Naive B cell (primary cell): ENCODE data around the gene USE1. TPM values are rescaled to one million over a fixed set of nuclear protein-coding genes. Genes with fewer than 3 reads are reported as not detected.
A peak's percentile ranks its signal among the peaks of the same experiment; 100 is the strongest.

Experiments used
- ATAC-seq, 2 donors: fragments of 150-1000 bp; cut with Tn5 transposase; 2 replicates each; pipeline ENCODE4 v1.10.0; 2021; ENCODE audit warnings: low read depth in 2 of 2, mild to moderate bottlenecking in 2 of 2, moderate library complexity in 2 of 2
- DNase-seq: peaks from one replicate; pipeline ENCODE4 v3.0.0; 2022
- H3K27ac Mint-ChIP-seq, 6 donors: one replicate each; pipeline ENCODE4 v1.8.0; 2020 to 2022; ENCODE audit warnings: mild to moderate bottlenecking in 6 of 6, mixed read lengths in 6 of 6, moderate library complexity in 5 of 6, inconsistent platforms in 2 of 6
- H3K27me3 Mint-ChIP-seq, 3 donors: one replicate each; pipeline ENCODE4 v1.8.0; 2021 to 2022; ENCODE audit warnings: mixed read lengths in 3 of 3, mild to moderate bottlenecking in 1 of 3
- H3K36me3 Mint-ChIP-seq, 2 donors: one replicate each; pipeline ENCODE4 v1.8.0; 2020 to 2022; ENCODE audit warnings: mixed read lengths in 2 of 2, inconsistent platforms in 1 of 2, mild to moderate bottlenecking in 1 of 2
- H3K4me1 Mint-ChIP-seq, 3 donors: one replicate each; pipeline ENCODE4 v1.8.0; 2020 to 2022; ENCODE audit warnings: mixed read lengths in 3 of 3, inconsistent platforms in 1 of 3, mild to moderate bottlenecking in 1 of 3, moderate library complexity in 1 of 3
- H3K4me3 Mint-ChIP-seq, 8 donors: one replicate each; pipeline ENCODE4 v1.8.0; 2020 to 2022; ENCODE audit warnings: mild to moderate bottlenecking in 8 of 8, mixed read lengths in 8 of 8, moderate library complexity in 8 of 8, inconsistent platforms in 2 of 8
- H3K9me3 Mint-ChIP-seq, 7 donors: one replicate each; pipeline ENCODE4 v1.8.0; 2020 to 2022; ENCODE audit warnings: mixed read lengths in 7 of 7, mild to moderate bottlenecking in 5 of 7, inconsistent platforms in 2 of 7, moderate library complexity in 1 of 7
- polyA plus RNA-seq, 6 donors: library from polyadenylated mRNA; unstranded; fragments of 300-500 nt; fragmentation: Illumina TruSeq; gene quantifications; one replicate each; pipeline ENCODE4 v1.2.3, GENCODE V29; 2021; ENCODE audit warnings: low read depth in 6 of 6

The USE1 gene
- polyA plus RNA-seq, 6 donors from 2014 or later, result 46.2 to 70.0 (median 58.7) TPM

DNA sequence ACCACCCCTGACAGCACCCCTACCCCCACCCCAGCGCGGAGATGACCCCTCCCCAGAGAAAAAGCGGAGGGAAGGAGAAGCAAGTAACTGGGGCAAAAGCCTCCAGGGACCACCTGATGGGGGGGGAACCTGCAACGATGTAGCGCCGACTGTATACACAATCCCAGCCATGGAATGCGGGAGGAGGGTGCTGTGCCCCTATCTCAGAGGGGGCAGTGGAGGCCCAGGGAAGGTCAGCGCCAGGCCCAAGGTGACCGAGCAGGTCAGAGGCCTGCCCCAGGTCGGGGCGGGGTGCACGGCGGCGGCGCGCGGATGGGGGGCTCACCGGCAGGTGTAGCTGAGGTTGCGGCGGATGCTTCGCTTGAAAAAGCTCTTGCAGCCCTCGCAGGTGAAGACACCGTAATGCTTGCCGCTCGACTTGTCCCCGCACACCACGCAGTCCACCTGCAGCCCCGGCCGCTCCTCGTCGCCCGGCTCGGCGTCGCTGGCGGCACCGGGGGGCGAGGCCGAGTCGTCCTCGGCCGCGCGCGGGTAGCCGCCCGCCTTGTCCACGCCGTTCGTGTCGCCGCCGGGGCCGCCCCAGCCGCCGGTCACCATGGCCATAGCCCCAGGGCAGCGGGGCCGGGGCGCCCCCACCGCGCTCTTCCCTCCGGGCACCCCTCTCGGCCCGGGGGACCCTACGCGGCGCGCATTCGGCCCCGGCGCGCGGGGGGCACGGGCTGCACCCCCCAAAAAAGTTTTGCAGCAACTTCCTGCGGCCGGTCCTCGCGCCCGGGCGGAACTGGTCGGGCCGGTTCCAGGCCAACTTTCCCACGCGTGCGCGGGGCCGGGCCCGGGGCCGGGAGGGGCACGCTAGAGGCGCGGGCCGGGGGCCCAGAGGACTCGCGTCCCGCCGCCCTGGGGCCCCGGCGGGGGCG, 29.7 kb downstream of the USE1 start:
- H3K27ac Mint-ChIP-seq, result peak overlapping the region in 3 of 6 donors; percentile 44 to 74 (median 54)
- no peaks in the 10 kb centered on the region for H3K9me3 Mint-ChIP-seq
- ATAC-seq (peak in 1 of 2 donors; percentile 3), DNase-seq (no peak)
- H3K27me3 Mint-ChIP-seq, result no peaks in the 10 kb centered on the region
- peaks cover 16 to 32% (median 23%) of the 10 kb centered on the region in 3 donors for H3K4me1 Mint-ChIP-seq
- H3K36me3 Mint-ChIP-seq, result no peaks in the 10 kb centered on the region
- H3K4me3 Mint-ChIP-seq, result peak overlapping the region; percentile 37 to 80 (median 68)

DNA sequence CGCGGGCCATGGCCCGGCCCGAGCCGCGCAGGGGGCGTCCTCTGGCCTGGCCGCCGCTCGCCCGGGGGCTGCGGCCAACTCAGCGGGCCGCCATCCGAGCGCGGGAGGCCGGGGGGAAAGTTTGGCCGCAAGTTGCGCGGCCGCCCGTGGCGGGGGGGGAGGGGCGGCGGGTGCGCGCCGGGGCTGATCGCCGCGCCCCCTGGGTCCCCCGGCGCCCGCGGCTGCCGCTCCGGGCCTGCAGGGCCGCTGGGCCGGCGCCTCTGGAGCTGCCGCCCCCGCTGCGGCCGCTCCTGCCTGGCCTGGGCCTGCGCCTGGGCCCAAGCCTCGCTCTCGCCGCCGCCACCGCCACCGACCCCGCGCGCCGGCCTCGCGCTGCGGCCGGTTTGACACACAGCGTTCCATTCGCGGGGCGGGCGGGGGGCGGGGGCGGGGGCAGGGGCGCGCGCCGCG, 30.4 kb downstream of the USE1 start, which contains the start of gene NR2F6:
NR2F6 (minus strand) TSS at position 385 of the 450 bp plus-strand sequence. CDS start 699 bp downstream, outside the sequence.
- H3K4me1 Mint-ChIP-seq, result peaks cover 16 to 32% (median 27%) of the 10 kb centered on the region in 3 donors
- ATAC-seq, result peak; percentile 24 to 25
- no peaks in the 10 kb centered on the region for H3K36me3 Mint-ChIP-seq
- peak within 1 kb of the TSS; percentile 63 to 98 (median 92) for H3K27ac Mint-ChIP-seq
- H3K9me3 Mint-ChIP-seq, result no peaks in the 10 kb centered on the region
- peak within 1 kb of the TSS; percentile 81 to 98 (median 95) for H3K4me3 Mint-ChIP-seq
- no peak for DNase-seq
- H3K27me3 Mint-ChIP-seq, result no peaks in the 10 kb centered on the region

DNA sequence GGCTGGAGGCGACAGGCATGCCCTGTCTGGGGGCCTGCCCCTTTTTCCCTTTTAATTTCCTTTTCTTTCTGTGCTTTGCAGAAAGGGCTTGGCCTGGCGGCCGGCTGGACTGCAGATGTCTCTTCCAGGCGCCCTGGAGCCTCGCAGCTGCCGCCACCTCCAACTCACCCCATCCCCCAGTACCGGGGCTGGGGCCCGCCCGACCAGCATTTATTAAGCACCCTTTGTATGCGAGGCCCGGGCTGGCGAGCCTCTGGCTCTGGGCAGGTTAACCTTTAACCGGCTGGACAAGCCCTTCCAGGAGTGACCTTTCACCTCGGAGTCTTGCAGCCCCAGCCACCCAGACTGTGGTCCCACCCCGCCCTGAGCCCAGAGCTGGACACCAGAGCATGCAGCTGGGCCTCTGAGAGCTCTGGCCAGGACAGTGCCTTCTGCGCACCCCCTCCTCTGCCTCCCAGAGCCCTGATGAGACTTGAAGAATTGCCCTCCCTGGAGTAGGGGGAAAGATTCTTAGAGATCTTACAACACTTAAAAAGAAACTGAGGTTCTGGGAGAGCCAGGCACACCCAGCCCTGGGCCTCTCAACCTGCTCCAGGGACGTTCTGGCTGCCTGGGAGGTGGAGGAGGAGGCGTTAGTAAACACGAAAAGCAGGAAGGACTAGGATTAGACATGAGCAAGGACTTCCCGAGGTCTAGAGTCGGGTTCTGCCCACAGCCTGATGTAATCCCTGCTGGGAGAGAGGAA, 31.7 kb downstream of the USE1 start:
- Mint-ChIP-seq H3K4me1 (peaks cover 16 to 29% (median 27%) of the 10 kb centered on the region in 3 donors), H3K4me3 (peak overlapping the region; percentile 81 to 98 (median 95))
- no peak for ATAC-seq

DNA sequence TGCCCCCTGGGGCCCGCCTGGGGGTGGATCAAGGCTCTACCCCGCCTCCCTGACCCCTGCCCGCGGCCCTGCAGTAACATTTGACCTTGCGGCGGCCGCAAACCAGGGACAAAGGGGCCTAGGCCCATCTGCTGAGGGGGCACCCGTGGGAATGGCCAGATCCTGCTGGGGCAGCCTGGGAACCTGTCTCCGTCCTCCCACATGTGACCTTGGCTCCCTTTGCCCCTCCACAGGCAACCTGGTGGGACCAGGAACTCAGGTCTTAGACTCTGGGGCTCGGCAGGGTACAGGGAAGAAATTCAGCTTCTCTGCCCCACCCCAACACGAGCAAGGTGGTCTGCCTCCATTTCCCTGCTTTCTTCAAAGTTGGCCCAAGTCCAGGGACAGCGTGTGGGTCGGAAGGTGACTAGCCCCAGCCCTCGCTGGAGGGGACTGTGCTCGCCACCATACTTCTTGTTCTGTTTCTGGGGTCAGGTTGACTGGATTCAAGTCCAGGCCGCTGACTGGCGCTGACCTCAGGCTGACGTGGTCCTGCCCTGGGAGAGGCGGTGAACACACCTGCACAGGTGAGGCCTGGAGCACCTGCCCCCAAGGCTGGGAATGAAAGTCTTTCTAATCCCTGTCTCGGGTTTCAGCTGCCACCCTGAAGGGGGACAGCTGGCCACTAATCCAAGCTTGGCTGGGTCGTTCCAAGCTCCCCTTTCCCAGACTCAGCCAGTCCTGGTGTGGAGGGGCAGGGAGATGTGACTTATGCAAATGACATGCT, 33.0 kb downstream of the USE1 start:
- Mint-ChIP-seq H3K27me3 (no peaks in the 10 kb centered on the region), H3K4me1 (peaks cover 10 to 21% (median 19%) of the 10 kb centered on the region in 3 donors), H3K36me3 (no peaks in the 10 kb centered on the region), H3K27ac (peak overlapping the region in 1 of 6 donors; percentile 26), H3K9me3 (no peaks in the 10 kb centered on the region), H3K4me3 (peak overlapping the region in 5 of 8 donors; percentile 33 to 75 (median 54))
- DNase-seq, result no peak
- ATAC-seq, result no peak

More for the DNA sequence above, 31.7 kb downstream of the USE1 start:
- no peak for DNase-seq
- H3K9me3 Mint-ChIP-seq, result no peaks in the 10 kb centered on the region
- no peaks in the 10 kb centered on the region for H3K36me3 Mint-ChIP-seq
- peak overlapping the region in 2 of 6 donors; percentile 92 to 98 for H3K27ac Mint-ChIP-seq
- no peaks in the 10 kb centered on the region for H3K27me3 Mint-ChIP-seq

DNA sequence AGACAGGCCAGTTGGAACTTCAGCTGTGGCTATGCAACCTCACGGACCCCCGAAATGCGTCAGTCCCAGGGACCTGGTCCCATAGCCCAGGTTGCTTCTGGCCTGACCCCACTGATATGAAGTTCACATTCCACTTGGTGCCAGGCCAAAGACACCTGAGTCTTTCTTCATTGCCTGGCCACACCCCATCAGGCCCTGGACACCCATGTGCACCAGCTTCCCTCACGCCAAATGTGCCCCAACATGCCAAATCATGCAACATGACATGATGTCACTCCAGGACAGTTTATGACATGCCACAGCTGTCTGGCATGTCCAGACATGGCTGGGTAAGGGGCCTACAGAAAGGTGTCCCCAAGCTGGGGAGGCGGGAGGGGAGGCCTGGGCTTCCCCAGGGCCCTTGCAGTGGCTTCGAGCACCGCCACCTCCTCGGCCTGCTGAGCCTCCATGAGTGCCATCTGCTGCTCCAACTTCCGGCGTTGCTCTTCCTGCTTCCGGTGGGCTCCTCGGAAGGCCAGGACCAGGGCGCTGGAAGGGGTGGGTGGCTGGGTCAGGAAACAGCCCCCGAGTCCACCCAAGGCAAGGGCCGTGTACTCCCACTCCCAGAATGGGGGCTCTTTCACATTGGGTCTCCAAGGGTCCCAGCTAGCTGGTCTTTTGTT, 34.9 kb downstream of the USE1 start:
- DNase-seq, result no peak

DNA sequence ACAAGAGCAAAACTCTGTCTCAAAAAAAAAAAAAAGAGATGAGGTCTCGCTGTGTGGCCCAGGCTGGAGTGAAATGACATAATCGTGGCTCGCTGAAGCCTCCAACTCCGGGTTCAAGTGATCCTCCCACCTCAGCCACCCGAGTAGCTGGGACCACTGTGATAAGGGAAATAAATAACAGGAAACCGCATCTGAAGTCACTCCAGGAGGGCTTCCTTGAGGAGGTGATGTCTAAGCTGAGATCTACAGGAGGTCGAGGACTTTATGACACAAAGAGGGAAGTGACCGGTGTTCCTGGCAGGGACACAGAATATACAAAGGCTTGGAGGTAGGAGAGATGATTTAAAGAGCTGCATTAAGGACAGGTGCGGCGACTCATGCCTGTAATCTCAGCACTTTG, 39.5 kb downstream of the USE1 start:
- Mint-ChIP-seq H3K27ac (no peak overlapping the region), H3K4me3 (no peak overlapping the region)
- ATAC-seq, result no peak

More for the DNA sequence above, 34.9 kb downstream of the USE1 start:
- peaks cover 10 to 20% (median 10%) of the 10 kb centered on the region in 3 donors for H3K4me1 Mint-ChIP-seq
- ATAC-seq, result no peak
- no peak overlapping the region for H3K4me3 Mint-ChIP-seq
- no peaks in the 10 kb centered on the region for H3K36me3 Mint-ChIP-seq
- no peaks in the 10 kb centered on the region for H3K9me3 Mint-ChIP-seq
- no peak overlapping the region for H3K27ac Mint-ChIP-seq
- H3K27me3 Mint-ChIP-seq, result no peaks in the 10 kb centered on the region

DNA sequence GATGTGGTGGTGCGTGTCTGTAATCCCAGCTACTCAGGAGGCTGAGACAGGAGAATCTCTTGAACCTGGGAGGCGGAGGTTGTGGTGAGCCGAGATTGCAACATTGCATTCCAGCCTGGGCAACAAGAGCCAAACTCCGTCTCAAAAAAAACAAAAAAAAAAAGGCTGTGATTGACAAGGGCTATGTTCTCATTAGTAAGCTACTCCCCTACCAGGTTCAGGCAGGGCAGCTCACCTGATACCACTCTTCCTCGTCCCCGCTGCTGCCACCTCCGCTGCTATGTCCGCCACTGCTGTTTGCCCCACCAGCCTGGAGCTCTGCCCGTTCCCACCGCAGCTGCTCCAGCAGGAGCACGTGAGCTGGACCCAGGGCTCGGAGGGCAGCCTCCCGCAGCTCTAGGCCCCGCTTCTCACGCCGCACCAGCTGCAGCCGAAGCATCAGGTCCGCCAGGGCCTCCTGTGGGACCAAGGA, 40.0 kb downstream of the USE1 start:
- H3K4me1 Mint-ChIP-seq, result peaks cover 0 to under 1% (median 0%) of the 10 kb centered on the region in 3 donors
- H3K9me3 Mint-ChIP-seq, result peaks cover 0 to 10% (median 5%) of the 10 kb centered on the region in 7 donors
- H3K27me3 Mint-ChIP-seq, result no peaks in the 10 kb centered on the region
- no peaks in the 10 kb centered on the region for H3K36me3 Mint-ChIP-seq
- DNase-seq, result no peak
- H3K4me3 Mint-ChIP-seq, result no peak overlapping the region
- H3K27ac Mint-ChIP-seq, result no peak overlapping the region
- no peak for ATAC-seq

More for the DNA sequence above, 39.5 kb downstream of the USE1 start:
- no peak for DNase-seq
- Mint-ChIP-seq H3K36me3 (no peaks in the 10 kb centered on the region), H3K4me1 (peaks cover 0 to 6% (median 0%) of the 10 kb centered on the region in 3 donors), H3K9me3 (peaks cover 0 to 8% (median 3%) of the 10 kb centered on the region in 7 donors), H3K27me3 (no peaks in the 10 kb centered on the region)

DNA sequence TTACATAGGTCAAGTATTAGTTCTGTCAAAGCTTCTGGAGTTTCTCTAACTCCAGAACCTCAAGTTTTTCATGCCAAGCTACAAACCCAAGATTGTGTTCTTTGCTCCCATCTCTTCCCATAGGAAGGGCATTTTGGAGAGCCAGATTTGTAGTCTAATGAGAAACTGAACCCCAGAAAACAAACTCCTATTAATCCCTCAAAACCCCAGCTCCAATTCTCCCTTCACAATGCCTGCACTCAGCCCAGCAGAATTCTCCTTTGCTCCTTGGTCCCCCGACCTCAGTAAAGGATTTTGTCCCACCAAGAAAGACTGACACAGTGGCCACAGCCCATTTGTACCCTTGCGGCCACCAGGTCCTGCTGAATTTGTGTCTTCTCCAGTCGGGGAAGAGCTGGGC, 41.0 kb downstream of the USE1 start:
- peaks cover 0 to 6% (median 4%) of the 10 kb centered on the region in 3 donors for H3K27me3 Mint-ChIP-seq
- peaks cover 4 to 18% (median 8%) of the 10 kb centered on the region in 7 donors for H3K9me3 Mint-ChIP-seq
- no peaks in the 10 kb centered on the region for H3K36me3 Mint-ChIP-seq

DNA sequence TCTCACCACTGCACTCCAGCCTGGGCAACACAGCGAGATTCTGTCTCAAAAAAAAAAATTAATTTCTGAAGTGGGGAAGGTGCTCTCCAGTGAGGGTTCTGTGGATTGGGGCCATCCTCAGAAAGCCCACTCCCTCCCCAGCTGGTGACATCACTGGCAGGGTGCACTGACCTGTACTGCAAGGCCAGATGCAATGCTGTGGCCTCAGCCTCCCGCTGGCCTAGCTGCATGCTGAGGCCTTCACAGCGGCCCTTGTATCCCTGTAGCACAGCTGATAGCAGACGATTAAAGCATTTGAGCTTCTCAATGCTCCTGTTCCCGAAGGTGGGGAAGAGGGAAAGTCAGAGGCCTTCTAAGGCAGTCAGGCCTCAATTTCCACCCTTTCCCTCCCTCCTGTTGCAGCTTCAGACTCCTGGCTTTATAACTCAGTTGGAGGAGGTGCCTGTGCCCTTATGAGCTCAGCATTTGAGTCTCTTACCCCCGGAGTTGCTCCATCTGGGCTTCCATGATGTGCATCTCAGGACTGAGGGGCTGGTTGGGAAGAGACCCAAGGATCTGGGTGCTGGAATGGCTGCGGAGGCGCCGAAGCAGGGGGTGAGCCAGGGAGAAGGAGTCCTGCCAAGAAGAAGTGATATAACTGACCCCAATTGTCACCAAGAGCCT, 44.1 kb downstream of the USE1 start:
- DNase-seq (no peak), ATAC-seq (no peak)
- H3K4me1 Mint-ChIP-seq, result peaks cover 5 to 9% (median 6%) of the 10 kb centered on the region in 3 donors
- no peaks in the 10 kb centered on the region for H3K36me3 Mint-ChIP-seq
- H3K27ac Mint-ChIP-seq, result peak overlapping the region in 1 of 6 donors; percentile 41
- peaks cover 4 to 18% (median 8%) of the 10 kb centered on the region in 7 donors for H3K9me3 Mint-ChIP-seq
- no peak overlapping the region for H3K4me3 Mint-ChIP-seq
- H3K27me3 Mint-ChIP-seq, result peaks cover 0 to 6% (median 4%) of the 10 kb centered on the region in 3 donors

More for the DNA sequence above, 41.0 kb downstream of the USE1 start:
- ATAC-seq (no peak), DNase-seq (no peak)
- H3K4me3 Mint-ChIP-seq, result no peak overlapping the region
- peaks cover 5 to 6% (median 6%) of the 10 kb centered on the region in 3 donors for H3K4me1 Mint-ChIP-seq
- H3K27ac Mint-ChIP-seq, result no peak overlapping the region

DNA sequence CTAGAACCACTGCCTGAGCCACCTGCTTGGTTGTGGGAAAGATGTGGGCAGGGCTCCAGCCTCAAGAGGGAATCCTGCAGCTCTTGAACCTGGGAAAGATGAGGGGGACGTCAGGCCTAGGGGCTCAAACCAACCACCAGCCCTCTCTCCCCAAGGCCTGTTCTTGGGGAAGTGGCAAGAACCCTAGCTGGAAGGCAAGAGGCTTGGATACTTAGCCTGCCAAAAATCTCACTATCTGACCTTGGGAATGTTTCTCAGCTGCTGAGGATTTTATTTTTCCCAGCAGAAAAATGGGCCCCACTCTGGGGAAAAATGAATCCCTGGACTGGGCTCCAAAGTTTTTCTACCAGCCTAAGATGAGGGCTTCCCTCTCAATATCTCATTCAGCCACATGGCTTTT, 44.8 kb downstream of the USE1 start:
- Mint-ChIP-seq H3K27me3 (peaks cover 0 to 6% (median 4%) of the 10 kb centered on the region in 3 donors), H3K36me3 (no peaks in the 10 kb centered on the region), H3K27ac (no peak overlapping the region), H3K9me3 (peaks cover 4 to 18% (median 8%) of the 10 kb centered on the region in 7 donors), H3K4me3 (no peak overlapping the region), H3K4me1 (peaks cover 11 to 12% (median 12%) of the 10 kb centered on the region in 3 donors)
- ATAC-seq (no peak), DNase-seq (no peak)

DNA sequence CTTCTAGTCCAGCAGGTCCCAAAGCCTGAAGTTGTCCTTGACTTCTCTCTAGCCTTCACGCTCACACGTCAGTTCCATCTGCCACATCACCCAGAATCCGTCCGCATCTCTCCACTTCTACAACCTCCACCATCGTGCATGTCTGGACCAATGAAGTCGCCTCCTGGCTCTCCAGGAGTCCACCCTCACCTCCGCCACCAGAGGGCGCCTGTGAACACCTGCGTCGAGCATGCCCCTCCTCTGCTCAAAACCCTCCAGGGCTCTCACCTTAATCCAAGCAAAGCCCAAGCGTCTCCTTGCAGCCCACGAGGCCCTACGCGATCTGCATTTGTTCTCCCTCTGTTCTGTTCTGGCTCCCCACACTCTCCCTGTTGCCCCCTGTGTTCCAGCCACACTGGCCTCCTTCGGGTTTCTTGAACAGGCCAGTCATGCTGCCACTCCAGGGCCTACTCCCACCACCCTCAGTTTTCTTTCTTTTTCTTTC, 45.7 kb downstream of the USE1 start:
- no peaks in the 10 kb centered on the region for H3K36me3 Mint-ChIP-seq
- ATAC-seq (peak; percentile 99 to 100), DNase-seq (peak; percentile 79)
- H3K9me3 Mint-ChIP-seq, result peaks cover 4 to 18% (median 8%) of the 10 kb centered on the region in 7 donors
- peaks cover 11 to 12% (median 12%) of the 10 kb centered on the region in 3 donors for H3K4me1 Mint-ChIP-seq
- H3K27ac Mint-ChIP-seq, result no peak overlapping the region
- H3K4me3 Mint-ChIP-seq, result peak overlapping the region in 1 of 8 donors; percentile 3
- H3K27me3 Mint-ChIP-seq, result peaks cover 0 to 6% (median 4%) of the 10 kb centered on the region in 3 donors
